Lung (tissue), 12 donors: ENCODE measurements around the gene GABRB1. TPM values are rescaled to one million over a fixed set of nuclear protein-coding genes. Genes with fewer than 3 reads are reported as not detected.

Source experiments
- ATAC-seq: fragments of 200-7000 bp; cut with Tn5 transposase; one replicate; pipeline ENCODE4 v1.9.1; 2020; ENCODE audit warnings: moderate number of reproducible peaks; ENCODE audit not compliant: insufficient read depth, low FRiP score
- DNase-seq, 3 donors: peaks; one replicate each; pipeline ENCODE4 v3.0.0-alpha.2; 2013 to 2017
- H3K27ac ChIP-seq, 2 donors: one replicate each; pipeline ENCODE4 v1.5.1; 2013; ENCODE audit warnings: mild to moderate bottlenecking in 2 of 2, moderate library complexity in 2 of 2, control low read depth in 1 of 2, inconsistent platforms in 1 of 2, low read depth in 1 of 2, low read length in 1 of 2
- H3K27me3 ChIP-seq, 3 donors: one replicate each; pipeline ENCODE4 v1.5.1; 2013; ENCODE audit warnings: low read length in 2 of 3; ENCODE audit not compliant: control insufficient read depth in 3 of 3, insufficient read depth in 3 of 3
- H3K36me3 ChIP-seq, 4 donors: one replicate each; pipeline ENCODE4 v1.5.1; 2013; ENCODE audit warnings: low read length in 4 of 4, mild to moderate bottlenecking in 1 of 4, moderate library complexity in 1 of 4; ENCODE audit not compliant: control insufficient read depth in 4 of 4, insufficient read depth in 4 of 4
- H3K4me1 ChIP-seq, 5 donors: one replicate each; pipeline ENCODE4 v1.5.1; 2013; ENCODE audit warnings: low read length in 5 of 5, mild to moderate bottlenecking in 2 of 5, moderate library complexity in 1 of 5; ENCODE audit not compliant: control insufficient read depth in 5 of 5, insufficient read depth in 5 of 5
- H3K4me3 ChIP-seq: one replicate; pipeline ENCODE4 v1.5.1; 2013; ENCODE audit warnings: mild to moderate bottlenecking, control low read depth, moderate library complexity
- H3K9ac ChIP-seq, 2 donors: one replicate each; pipeline ENCODE4 v1.5.1; 2013; ENCODE audit warnings: low read length in 2 of 2, control low read depth in 1 of 2; ENCODE audit not compliant: insufficient read depth in 1 of 2
- H3K9me3 ChIP-seq, 4 donors: one replicate each; pipeline ENCODE4 v1.5.1; 2013; ENCODE audit warnings: low read length in 3 of 4, mild to moderate bottlenecking in 1 of 4, moderate library complexity in 1 of 4; ENCODE audit not compliant: control insufficient read depth in 4 of 4, insufficient read depth in 3 of 4
- CTCF ChIP-seq: IDR thresholded peaks from 2 replicates; pipeline ENCODE4 v1.5.1; 2012; ENCODE audit warnings: mild to moderate bottlenecking; ENCODE audit errors: control extremely low read depth, extremely low read depth
- whole genome bisulfite sequencing, 2 donors: extraction: QIAGEN DNeasy Blood & Tissue Kit; methylation state at CpG; one replicate each; pipeline ENCODE4 v1.1.7; 2013; 5-methylcytosine and 5-hydroxymethylcytosine counted together
- polyA plus RNA-seq, 2 donors: library from polyadenylated mRNA; stranded (reverse); fragments of 200-250 nt; gene quantifications; one replicate each; pipeline ENCODE4 v1.2.1, GENCODE V29; 2013
- total RNA-seq, 2 donors: library from RNA; depleted of rRNA in 1 of 2; stranded (reverse); fragments of >200 nt in 1 of 2; gene quantifications; one replicate each; pipeline ENCODE4 v1.2.1, GENCODE V29; 2014 to 2021
- donor health status: control.
- donor health status: control.
- donor health status: Bipolar disorder and iron deficiency.
- donor health status: healthy.
- donor health status: DM: yes; HTN: yes; CAD: no.

Gene GABRB1
- total and polyA plus RNA-seq, 4 donors, result 0.34 TPM; not detected in 3

- Histone ChIP-seq H3K4me3 (no peak overlapping the region), H3K4me1 (peaks cover 0 to 4% (median 0%) of the 10 kb centered on the region in 5 donors), H3K9me3 (no peaks in the 10 kb centered on the region), H3K27ac (no peak overlapping the region), H3K9ac (no peak overlapping the region), H3K36me3 (no peaks in the 10 kb centered on the region), H3K27me3 (peaks cover 0 to 24% (median 14%) of the 10 kb centered on the region in 3 donors)
- DNase-seq (peak; percentile 12 to 71 (median 52)), ATAC-seq (no peak)
- no peak for TF ChIP-seq CTCF
Measured at GRCh38 chr4:46999566-46999965, 31.8 kb upstream of the GABRB1 start.

- H3K9me3 ChIP-seq, result no peaks in the 10 kb centered on the region
- no peak overlapping the region for H3K9ac ChIP-seq
- H3K27ac ChIP-seq, result peak overlapping the region in 1 of 2 donors; percentile 53
- peaks cover 0 to 15% (median 6%) of the 10 kb centered on the region in 3 donors for H3K27me3 ChIP-seq
- WGBS, 2 donors, result 86 to 89% methylated on average over 1 of the region's 1 CpG
- H3K36me3 ChIP-seq, result no peaks in the 10 kb centered on the region
- no peak overlapping the region for H3K4me3 ChIP-seq
- peaks cover 0 to 4% (median 0%) of the 10 kb centered on the region in 5 donors for H3K4me1 ChIP-seq
- TF ChIP-seq CTCF, result no peak
- no peak for ATAC-seq
- peak in 1 of 3 donors; percentile 10 for DNase-seq
Measured at GRCh38 chr4:47000406-47000805, 31.0 kb upstream of the GABRB1 start.

- WGBS, 2 donors, result 89 to 91% methylated on average over 1 of the region's 1 CpG
- no peak overlapping the region for H3K27ac ChIP-seq
- H3K9ac ChIP-seq, result no peak overlapping the region
- TF ChIP-seq CTCF, result no peak
- DNase-seq (peak in 2 of 3 donors; percentile 11 to 33), ATAC-seq (no peak)
- H3K4me3 ChIP-seq, result no peak overlapping the region
- H3K9me3 ChIP-seq, result no peaks in the 10 kb centered on the region
- H3K4me1 ChIP-seq, result peaks cover 0 to 4% (median 0%) of the 10 kb centered on the region in 5 donors
- peaks cover 0 to 1% (median 0%) of the 10 kb centered on the region in 3 donors for H3K27me3 ChIP-seq
- no peaks in the 10 kb centered on the region for H3K36me3 ChIP-seq
Measured at GRCh38 chr4:47002580-47002979, 28.8 kb upstream of the GABRB1 start.

GRCh38 chr4:47010347-47010911 lies 20.9 kb upstream of the GABRB1 start:
- ATAC-seq, result no peak
- Histone ChIP-seq H3K9me3 (no peaks in the 10 kb centered on the region), H3K9ac (no peak overlapping the region), H3K36me3 (no peaks in the 10 kb centered on the region), H3K27ac (no peak overlapping the region), H3K27me3 (no peaks in the 10 kb centered on the region), H3K4me1 (peaks cover 0 to 7% (median 0%) of the 10 kb centered on the region in 5 donors), H3K4me3 (no peak overlapping the region)
- no peak for TF ChIP-seq CTCF
- DNase-seq, result peak in 1 of 3 donors; percentile 3
